Stimulated activated CD8-positive, alpha-beta memory T cell treated with anti-CD3 and anti-CD28 coated beads, Interleukin-4, amount 100 ng/mL, for 24 hours (primary cell): ENCODE data around the gene OR10G4.
"Not testable (repeated sequence)": the region's sequence is repeated elsewhere in the genome, so short reads cannot be mapped to it uniquely, and the experiment has no call there.

Experiments used
- DNase-seq: peaks from one replicate; pipeline ENCODE4 v3.0.0-alpha.2; 2020; ENCODE audit warnings: low read depth

Gene OR10G4

DNA sequence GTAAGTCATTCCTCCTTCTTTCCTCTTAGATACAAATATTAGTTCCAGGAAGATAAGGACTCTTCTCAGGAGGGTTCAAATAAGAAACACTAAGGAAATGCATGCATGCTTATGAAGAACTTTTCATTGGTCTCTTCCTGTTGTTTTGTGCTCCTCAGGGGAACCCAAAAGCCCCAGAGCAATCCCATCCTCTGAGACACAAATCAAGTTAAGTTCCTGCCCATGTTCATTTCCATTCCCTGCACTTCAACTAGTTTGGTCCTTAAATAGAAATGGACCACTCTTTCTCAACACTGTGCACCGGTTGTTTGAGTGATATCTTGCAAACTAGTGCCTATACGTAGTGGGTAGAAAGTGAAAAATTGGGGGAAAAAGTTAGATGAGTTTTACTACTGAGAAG is at the start of gene OR10G4:
Gene OR10G4, plus strand, starts transcription at position 301 of the 400 bp plus-strand sequence. CDS start 2,578 bp downstream, outside the sequence.
- no peak for DNase-seq

- DNase-seq = no peak
Measured at GRCh38 chr11:123973816-123974215, 39.0 kb upstream of the OR10G4 start.

DNA sequence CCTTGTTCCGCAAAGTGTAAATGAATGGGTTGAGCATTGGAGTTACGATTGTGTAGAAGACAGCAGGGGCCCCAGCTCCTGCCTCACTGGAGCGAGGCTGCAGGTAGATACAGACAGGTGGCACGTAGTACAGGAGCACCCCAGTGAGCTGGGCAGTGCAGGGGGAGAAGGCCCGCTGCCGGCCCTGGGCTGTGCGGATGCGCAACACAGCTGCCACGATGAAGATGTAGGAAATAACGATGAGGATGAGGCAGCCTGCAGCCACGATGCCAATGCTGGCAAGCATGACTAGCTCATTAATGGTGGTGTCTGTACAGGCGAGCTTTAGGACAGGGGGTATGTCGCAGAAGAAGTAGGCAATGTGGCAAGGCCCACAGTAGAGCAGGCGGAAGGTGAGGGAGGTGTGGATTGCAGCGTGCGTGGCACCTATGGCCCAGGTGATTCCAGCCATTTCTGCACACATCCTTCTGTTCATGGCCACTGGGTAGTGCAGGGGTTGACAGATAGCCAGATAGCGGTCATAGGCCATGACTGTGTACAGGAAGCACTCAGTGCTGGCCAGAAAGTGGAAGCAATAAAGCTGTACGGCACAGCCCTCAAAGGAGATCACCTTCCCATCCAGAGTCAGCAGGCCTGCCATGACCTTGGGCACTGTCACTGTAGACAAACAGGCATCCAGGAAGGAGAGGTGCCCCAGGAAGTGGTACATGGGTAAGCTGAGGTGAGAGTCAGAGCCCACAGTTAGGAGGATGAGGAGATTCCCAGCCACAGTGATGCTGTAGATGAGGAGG is 35.8 kb upstream of the OR10G4 start:
- DNase-seq = no peak

- DNase-seq = no peak
Measured at GRCh38 chr11:123977731-123978347, 35.0 kb upstream of the OR10G4 start, which contains the start of gene OR10S1. Gene OR10S1 (minus strand): TSS chr11:123977781. CDS start chr11:123977664, 117 bp downstream.

GRCh38 chr11:123979311-123979710 is 33.5 kb upstream of the OR10G4 start:
- no peak for DNase-seq

DNA sequence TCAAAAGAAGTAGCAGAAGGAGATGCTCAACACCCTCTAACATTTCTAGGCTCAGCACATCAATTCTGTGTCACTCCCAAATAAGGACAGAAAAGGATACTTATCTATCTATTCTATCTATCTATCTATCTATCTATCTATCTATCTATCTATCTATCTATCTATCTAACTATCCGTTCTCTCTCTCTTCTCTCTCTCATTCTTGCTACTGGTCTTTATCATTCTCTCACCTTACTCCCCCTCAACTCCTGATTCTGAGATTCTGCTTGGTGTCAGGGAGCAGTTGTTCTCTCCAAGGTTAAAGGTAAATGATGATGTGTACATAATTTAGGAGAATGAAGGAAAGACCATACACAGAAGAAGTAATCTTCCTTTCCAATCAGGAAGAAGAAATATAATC is 17.7 kb upstream of the OR10G4 start, which contains the start of gene OR10G6:
Gene OR10G6, minus strand, starts transcription at position 43 of the 400 bp plus-strand sequence. Its CDS starts 0 bp downstream, at position 43.
- DNase-seq = no peak

DNA sequence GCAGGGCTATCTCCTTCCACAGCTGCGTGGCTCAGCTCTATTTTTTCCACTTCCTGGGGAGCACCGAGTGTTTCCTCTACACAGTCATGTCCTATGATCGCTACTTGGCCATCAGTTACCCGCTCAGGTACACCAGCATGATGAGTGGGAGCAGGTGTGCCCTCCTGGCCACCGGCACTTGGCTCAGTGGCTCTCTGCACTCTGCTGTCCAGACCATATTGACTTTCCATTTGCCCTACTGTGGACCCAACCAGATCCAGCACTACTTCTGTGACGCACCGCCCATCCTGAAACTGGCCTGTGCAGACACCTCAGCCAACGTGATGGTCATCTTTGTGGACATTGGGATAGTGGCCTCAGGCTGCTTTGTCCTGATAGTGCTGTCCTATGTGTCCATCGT is 3.0 kb downstream of the OR10G4 start:
- DNase-seq = not testable (repeated sequence)

DNA sequence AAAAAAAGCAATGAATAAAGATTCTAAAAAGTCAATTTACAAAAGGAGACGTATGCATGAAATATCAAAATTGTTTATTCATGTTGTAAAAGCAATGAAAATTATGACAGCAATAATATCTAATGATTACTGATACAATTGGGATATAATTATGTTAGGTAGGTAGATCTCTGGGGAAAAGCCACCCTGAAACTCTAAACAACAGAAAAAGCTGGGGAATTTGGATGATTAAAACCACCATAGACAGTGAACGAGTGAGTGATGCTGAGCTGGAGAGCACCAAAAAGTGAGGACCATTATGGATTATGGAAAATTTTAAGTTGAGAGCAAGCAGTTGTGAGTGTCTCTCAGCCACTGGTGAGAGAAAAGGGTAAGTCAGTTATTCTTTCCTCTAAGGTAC is 13.7 kb downstream of the OR10G4 start, which contains the start of gene OR10G8:
Gene OR10G8, plus strand, starts transcription at position 301 of the 400 bp plus-strand sequence. CDS start 2,825 bp downstream, outside the sequence.
- no peak for DNase-seq

DNA sequence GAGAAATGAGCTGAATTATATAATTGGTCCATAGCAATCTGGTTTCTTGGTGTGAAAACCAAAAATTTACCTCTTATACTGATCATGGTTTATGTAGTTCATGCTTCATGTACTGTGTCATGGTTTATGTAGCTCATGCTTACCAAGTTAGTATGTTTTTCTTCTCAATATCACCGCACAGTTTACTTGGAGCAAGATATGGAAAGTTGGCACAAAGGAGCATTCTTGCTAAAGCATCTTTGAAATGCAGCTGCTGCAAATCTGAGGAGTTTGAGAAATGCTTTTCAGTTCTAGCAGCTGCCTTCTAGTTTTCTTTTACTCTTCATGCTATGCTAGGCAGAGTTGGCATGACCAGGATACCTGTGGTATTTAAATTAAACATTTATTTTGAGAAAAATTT is 23.9 kb downstream of the OR10G4 start:
- no peak for DNase-seq

DNA sequence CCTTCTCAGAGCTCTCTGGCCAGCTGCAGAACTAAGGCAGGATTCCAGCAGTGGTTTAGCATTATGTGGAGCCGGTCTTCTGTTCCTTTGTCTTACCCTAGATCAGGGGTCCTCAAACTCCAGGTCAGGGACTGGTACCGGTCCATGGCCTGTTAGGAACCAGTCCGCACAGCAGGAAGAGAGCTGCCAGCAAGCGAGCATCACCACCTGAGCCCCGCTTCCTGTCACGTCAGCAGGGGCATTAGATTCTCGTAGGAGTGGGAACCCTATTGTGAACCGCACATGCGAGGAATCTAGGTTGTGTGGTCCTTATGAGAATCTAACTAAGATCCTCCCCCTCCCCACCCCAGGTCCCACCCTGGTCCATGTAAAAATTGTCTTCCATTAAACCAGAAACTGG is 26.8 kb downstream of the OR10G4 start:
- DNase-seq = no peak

DNA sequence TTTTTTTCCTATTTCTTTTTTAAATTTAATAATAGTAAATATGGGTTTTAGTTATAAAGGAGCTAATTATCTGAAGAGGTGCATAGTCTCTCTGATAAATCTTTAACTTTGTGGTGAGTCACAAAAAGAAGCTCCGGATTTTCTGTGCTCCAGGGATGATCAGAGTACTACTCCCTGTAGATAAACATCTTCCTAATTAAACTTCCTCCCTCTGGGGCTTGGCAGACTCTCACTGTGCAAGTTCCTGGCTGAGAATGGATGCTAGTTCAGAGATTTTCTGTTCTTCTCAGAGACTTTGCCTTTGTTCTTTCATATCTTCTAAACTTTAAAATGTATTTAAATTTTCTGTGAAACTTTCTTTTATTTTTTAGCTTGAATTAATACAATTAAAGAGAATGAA is 28.5 kb downstream of the OR10G4 start, which contains the start of gene OR10G7:
Gene OR10G7, minus strand, starts transcription at position 72 of the 400 bp plus-strand sequence. CDS start 2,324 bp downstream, outside the sequence.
- no peak for DNase-seq

- DNase-seq = no peak
Measured at GRCh38 chr11:124043420-124043819, 30.6 kb downstream of the OR10G4 start.

DNA sequence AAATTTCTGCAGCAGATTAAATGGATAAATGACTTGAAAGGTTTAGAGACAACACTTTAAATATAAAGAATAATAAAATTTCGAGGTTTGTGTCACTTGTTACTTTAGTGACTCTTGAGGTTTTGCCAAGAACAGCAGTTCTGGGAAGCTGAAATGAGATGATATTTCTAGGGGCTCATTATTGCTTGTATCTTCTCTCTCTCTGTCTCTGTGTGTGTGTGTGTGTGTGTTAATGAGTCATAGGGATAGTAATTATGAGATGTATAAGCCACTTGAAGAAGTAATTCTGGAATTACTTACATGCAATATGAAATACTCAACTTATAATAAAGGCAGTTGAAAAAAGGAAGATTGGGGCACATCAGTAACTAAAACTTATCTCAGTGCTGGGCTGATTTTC is 38.0 kb downstream of the OR10G4 start:
- no peak for DNase-seq

- DNase-seq = no peak
Measured at GRCh38 chr11:124052966-124053365, 40.2 kb downstream of the OR10G4 start.
